Activated CD4-positive, alpha-beta T cell treated with anti-CD3 and anti-CD28 coated beads for 24 hours (primary cell): ENCODE measurements around the gene ISOC2.
A peak's percentile ranks its signal among the peaks of the same experiment; 100 is the strongest.
"Not testable (repeated sequence)": the region's sequence is repeated elsewhere in the genome, so short reads cannot be mapped to it uniquely, and the experiment has no call there.

ENCODE experiments used
- DNase-seq, 2 donors: peaks; one replicate each; pipeline ENCODE4 v3.0.0-alpha.2; 2020; ENCODE audit warnings: low read depth in 2 of 2

ISOC2 gene

DNA sequence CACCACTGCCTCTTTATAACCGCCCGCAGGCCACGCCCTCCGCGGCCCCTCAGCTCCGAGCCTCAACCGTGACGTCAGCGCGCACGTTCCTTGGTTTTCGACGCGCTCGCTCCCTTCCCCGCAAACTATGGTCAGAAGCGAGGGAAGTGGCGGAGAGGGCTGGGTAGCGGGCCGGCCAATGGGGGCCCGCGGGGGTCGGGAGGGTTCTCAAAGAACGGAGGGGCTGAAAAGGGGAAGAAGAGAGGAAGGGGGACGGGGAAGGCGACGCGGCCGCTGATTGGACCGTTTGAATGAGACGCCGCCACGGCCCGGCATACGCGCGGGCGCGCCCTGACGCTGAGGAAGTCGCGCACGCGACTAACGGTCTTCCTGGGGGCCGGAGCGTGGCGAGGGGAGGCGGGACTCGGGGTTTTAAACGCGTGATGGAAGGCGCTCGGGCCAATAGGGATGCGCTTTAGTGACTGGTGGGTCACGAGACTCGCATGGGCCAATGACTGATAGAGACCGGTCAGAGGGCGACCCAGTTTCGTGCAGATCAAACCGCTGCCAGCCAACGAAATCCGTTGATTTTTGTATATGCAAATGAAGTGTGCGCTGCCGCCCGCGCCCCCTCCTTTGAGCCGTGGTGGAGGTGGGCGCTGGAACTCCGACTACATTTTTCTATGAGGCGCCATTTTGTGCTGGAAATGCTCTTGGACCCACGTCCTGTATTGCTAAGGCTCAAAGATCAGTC is 53.5 kb downstream of the ISOC2 start:
- peak; percentile 93 for DNase-seq

DNA sequence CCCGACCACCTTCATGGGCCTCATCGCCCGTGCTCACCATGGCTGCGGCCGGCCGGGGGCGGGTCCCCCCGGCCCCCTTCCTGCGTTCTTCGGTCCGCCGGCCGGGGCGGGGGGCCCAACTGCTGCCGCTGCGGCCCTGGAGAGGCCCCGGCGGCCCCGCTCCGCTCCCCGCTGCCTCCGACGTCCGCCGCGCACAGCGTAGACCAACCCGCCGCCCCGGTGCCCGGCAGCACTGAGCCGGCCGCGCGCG is 54.0 kb downstream of the ISOC2 start, which contains the start of gene UBE2S:
Gene UBE2S (minus strand): TSS at position 239 of the 250 bp plus-strand sequence. CDS start 199 bp downstream, at position 40.
- not testable (repeated sequence) for DNase-seq

- no peak for DNase-seq
Observed at GRCh38 chr19:55406826-55407549, 54.5 kb downstream of the ISOC2 start.

DNA sequence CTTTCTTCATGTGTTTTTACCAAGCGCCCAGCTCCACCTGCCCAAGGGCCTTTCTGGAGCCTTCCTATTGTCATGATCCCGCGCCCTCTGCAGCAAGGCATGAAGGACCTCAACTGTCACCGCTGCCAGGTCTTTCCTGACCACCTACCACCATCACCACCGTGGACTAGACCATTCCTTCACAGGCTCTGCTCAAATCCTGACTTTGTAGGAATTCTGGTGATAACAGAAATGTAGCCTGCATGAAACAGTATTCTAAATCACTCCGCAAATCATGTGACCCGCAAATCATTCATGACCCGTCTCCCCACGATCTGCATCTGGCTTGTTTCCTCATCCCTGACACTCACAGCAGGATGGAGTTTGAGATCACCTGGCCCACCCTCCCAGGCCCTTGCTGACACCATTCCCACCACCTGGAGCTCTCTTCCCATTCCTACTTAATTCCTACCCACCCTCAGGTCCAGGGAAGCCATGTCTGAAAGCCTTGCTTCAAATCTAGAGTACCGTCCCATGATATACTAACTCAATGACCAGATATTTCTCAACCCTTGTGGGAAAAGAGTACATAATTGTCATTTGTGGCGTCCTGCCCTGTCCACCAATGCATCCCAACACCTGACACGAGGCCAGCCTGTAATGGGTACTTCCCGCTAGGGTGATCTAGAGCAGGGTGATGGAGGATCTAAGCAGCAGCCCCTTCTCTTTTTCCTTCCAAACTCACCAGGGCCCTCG is 55.2 kb downstream of the ISOC2 start:
- DNase-seq, result no peak

DNA sequence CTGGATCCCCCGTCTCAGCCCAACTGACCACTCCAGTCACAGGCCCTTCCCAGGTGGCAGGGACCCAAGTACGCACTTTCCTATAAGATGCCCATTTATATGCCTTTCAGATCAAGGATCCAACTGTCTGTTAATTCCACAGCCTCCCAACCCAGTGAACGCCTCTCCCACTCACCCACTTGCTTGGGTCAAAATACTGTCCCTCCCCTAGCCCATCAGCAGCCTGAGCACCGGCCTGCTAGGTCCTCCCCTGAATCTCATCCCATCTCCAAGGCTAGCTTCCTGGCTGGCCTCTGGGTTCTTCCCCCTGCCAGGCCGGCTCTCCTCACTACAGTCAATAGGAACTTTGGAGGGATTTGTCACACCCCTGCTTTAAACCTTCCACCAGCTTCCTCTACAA is 55.8 kb downstream of the ISOC2 start:
- DNase-seq, result no peak
